Endothelial cell of umbilical vein (primary cell): ENCODE measurements around the gene PCYOX1L.

Source experiments
- EZH2 ChIP-seq: IDR thresholded peaks from 2 replicates; pipeline ENCODE4 v1.6.1; 2012; ENCODE audit warnings: borderline replicate concordance, low read depth, mild to moderate bottlenecking, moderate library complexity, low read length, inconsistent platforms; ENCODE audit not compliant: severe bottlenecking
- FOS ChIP-seq: IDR thresholded peaks from 2 replicates; pipeline ENCODE4 v1.6.1; 2011; ENCODE audit warnings: mild to moderate bottlenecking, low read length, moderate library complexity, borderline replicate concordance; ENCODE audit not compliant: insufficient read depth
- GATA2 ChIP-seq: IDR thresholded peaks from 2 replicates; pipeline ENCODE4 v1.7.0; 2011; ENCODE audit warnings: low read depth, mild to moderate bottlenecking, moderate library complexity, mixed read lengths, low read length; ENCODE audit not compliant: insufficient read length, insufficient read depth
- JUN ChIP-seq: IDR thresholded peaks from 2 replicates; pipeline ENCODE4 v1.6.1; 2011; ENCODE audit warnings: borderline replicate concordance, low read depth; ENCODE audit not compliant: insufficient read length, insufficient read depth
- MYC ChIP-seq: IDR thresholded peaks from one replicate; pipeline ENCODE4 v1.6.1; 2011; ENCODE audit warnings: mild to moderate bottlenecking, low read depth, low read length
- POLR2A ChIP-seq: IDR thresholded peaks from 2 replicates; pipeline ENCODE4 v1.6.1; 2012; ENCODE audit warnings: low read depth, mild to moderate bottlenecking, control low read depth, low read length
- POLR2AphosphoS5 ChIP-seq: IDR thresholded peaks from 2 replicates; pipeline ENCODE4 v1.6.1; 2012; ENCODE audit warnings: low read depth, mild to moderate bottlenecking, control low read depth, low read length, moderate library complexity; ENCODE audit not compliant: insufficient read depth
- TF ChIP-seq, protein P1 (sequence below), 2 donors: IDR thresholded peaks; 1 replicate in 1 of 2; 2 replicates in 1 of 2; pipeline ENCODE4 v1.5.1; 2011; ENCODE audit warnings: low read length in 2 of 2, mild to moderate bottlenecking in 2 of 2, moderate library complexity in 2 of 2, control low read depth in 1 of 2, inconsistent platforms in 1 of 2, low read depth in 1 of 2; ENCODE audit not compliant: insufficient read depth in 1 of 2; ENCODE audit errors: extremely low read depth in 1 of 2
- TF ChIP-seq, protein P2 (sequence below): IDR thresholded peaks from 2 replicates; pipeline ENCODE4 v1.6.1; 2011; ENCODE audit not compliant: insufficient read depth, insufficient read length

DNA sequence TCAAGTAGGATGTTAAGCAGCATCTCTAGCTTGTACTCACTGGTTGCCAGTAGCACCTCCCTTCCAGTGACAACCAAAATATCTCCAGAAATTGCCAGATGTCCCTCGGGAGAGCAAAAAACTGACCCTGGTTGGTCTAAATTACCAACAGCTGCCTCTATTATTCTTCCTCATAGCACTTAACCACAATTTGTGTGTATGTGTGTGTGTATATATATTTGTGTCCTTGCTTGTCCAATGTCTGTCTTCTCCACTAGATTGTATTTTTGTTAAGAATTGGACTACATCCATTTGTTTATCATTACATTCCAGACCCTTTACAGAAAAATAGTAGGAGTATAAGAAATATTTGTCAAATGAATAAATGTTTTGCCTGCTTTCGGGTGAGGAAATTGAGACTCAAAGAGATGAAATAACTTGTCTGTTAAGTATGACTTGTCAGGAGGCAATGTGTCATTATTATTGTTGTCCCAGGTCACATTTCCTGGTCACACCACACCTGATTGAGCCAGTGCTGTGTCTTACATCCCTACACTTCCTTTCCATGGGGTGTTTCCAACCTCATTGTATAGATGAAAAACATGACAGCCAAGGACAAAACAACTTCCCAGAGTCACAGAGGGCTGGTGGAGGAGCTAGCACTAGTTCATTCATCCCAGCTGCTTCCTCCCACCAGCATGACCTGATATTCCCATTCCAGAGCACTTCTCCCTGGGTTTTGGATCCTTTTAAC, 24.0 kb upstream of the PCYOX1L start:
- no peak for TF ChIP-seq EZH2
- peak; percentile 56 for TF ChIP-seq POLR2AphosphoS5
- TF ChIP-seq, protein P1, sequence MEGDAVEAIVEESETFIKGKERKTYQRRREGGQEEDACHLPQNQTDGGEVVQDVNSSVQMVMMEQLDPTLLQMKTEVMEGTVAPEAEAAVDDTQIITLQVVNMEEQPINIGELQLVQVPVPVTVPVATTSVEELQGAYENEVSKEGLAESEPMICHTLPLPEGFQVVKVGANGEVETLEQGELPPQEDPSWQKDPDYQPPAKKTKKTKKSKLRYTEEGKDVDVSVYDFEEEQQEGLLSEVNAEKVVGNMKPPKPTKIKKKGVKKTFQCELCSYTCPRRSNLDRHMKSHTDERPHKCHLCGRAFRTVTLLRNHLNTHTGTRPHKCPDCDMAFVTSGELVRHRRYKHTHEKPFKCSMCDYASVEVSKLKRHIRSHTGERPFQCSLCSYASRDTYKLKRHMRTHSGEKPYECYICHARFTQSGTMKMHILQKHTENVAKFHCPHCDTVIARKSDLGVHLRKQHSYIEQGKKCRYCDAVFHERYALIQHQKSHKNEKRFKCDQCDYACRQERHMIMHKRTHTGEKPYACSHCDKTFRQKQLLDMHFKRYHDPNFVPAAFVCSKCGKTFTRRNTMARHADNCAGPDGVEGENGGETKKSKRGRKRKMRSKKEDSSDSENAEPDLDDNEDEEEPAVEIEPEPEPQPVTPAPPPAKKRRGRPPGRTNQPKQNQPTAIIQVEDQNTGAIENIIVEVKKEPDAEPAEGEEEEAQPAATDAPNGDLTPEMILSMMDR (IDR thresholded peaks at IDR 0.05; ENCODE audit: extremely low read depth in 1 of 2, insufficient read depth in 1 of 2, low read depth in 1 of 2, low read length in 2 of 2), result no peak
- TF ChIP-seq, protein P2, sequence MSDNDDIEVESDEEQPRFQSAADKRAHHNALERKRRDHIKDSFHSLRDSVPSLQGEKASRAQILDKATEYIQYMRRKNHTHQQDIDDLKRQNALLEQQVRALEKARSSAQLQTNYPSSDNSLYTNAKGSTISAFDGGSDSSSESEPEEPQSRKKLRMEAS, result no peak
- TF ChIP-seq POLR2A, result no peak
- TF ChIP-seq FOS, result peak; percentile 71
- no peak for TF ChIP-seq GATA2
- no peak for TF ChIP-seq MYC
- TF ChIP-seq JUN, result peak; percentile 46
